ENCODE data around the gene ALDH3A1.

GRCh38 chr17:19750020-19750572 is 2.0 kb upstream of the ALDH3A1 start:
- TF ChIP-seq EZH2 (IDR thresholded peaks at IDR 0.05) (no peak), POLR2AphosphoS5 (IDR thresholded peaks at IDR 0.05; ENCODE audit: borderline replicate concordance, low read depth, low read length) (no peak), FOXP2 (optimal IDR thresholded peaks at IDR 0.05; ENCODE audit: control extremely low read depth, extremely low read length, insufficient read depth) (no peak)
